Vagina (tissue), 2 donors: ENCODE data around the gene LRG1.

Experiments used
- POLR2A ChIP-seq, 2 donors: fragments of 450-650 bp; IDR thresholded peaks; one replicate each; pipeline ENCODE4 v1.6.1; 2017; ENCODE audit warnings: antibody characterized with exemption in 2 of 2, mild to moderate bottlenecking in 2 of 2, moderate library complexity in 2 of 2
- TF ChIP-seq, protein P1 (sequence below), 3 experiments: fragments of 450-650 bp in 2 of 3; fragments of 200-600 bp in 1 of 3; sonication (generic) in 1 of 3; IDR thresholded peaks; one replicate each; pipeline ENCODE4 v1.5.1; 2017 to 2019; ENCODE audit warnings: antibody characterized with exemption in 3 of 3, mild to moderate bottlenecking in 2 of 3, moderate library complexity in 2 of 3

DNA sequence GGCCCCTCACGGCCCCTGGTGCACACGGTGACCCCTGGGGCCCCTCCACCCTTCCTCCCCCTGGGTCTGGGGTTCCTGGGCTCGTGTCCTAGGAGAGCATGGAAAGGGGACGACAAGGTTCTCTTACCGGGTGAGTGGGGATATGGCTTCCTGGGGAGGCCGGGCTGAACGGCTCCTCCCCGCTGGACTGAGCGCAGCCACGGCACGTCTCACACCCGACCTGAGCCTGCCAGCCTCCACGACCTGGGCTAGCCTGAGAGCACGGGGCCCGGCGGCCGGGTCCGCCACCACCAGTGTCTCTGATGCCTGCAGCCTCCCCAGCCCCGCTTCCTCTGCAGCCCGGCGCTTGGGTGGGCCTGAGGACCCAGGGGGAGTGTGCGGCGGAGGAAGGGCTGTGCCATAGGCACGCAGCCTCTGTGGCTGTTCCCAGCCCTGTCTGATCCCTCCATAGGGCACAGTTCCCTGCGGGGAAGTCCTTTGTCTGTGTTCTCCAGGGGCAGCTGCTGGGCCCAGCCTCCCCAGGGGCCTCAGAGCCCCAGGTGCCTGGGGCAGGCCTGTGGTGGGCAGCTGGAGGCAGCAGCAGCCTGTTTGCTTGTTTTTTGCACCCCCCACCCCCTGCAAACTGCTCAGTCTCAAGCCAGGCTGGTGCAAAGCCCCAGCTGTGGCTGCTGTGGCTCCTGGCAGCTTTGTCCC is 36.6 kb downstream of the LRG1 start:
- TF ChIP-seq, protein P1, sequence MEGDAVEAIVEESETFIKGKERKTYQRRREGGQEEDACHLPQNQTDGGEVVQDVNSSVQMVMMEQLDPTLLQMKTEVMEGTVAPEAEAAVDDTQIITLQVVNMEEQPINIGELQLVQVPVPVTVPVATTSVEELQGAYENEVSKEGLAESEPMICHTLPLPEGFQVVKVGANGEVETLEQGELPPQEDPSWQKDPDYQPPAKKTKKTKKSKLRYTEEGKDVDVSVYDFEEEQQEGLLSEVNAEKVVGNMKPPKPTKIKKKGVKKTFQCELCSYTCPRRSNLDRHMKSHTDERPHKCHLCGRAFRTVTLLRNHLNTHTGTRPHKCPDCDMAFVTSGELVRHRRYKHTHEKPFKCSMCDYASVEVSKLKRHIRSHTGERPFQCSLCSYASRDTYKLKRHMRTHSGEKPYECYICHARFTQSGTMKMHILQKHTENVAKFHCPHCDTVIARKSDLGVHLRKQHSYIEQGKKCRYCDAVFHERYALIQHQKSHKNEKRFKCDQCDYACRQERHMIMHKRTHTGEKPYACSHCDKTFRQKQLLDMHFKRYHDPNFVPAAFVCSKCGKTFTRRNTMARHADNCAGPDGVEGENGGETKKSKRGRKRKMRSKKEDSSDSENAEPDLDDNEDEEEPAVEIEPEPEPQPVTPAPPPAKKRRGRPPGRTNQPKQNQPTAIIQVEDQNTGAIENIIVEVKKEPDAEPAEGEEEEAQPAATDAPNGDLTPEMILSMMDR (IDR thresholded peaks at IDR 0.05) = no peak
- no peak for TF ChIP-seq POLR2A (IDR thresholded peaks at IDR 0.05)
